Osteocyte (in vitro differentiated cells): ENCODE measurements around the gene DTX4. TPM values are rescaled to one million over a fixed set of nuclear protein-coding genes. Genes with fewer than 3 reads are reported as not detected.

ENCODE experiments used
- DNase-seq: peaks from one replicate; pipeline ENCODE4 v3.0.0; 2021; ENCODE audit warnings: mixed read lengths; ENCODE audit not compliant: unreplicated experiment; ENCODE audit errors: extremely low spot score
- H3K27ac Mint-ChIP-seq: one replicate; pipeline ENCODE4 v1.8.0; 2021; ENCODE audit warnings: mild to moderate bottlenecking, mixed read lengths; ENCODE audit not compliant: unreplicated experiment
- H3K27me3 Mint-ChIP-seq: one replicate; pipeline ENCODE4 v1.8.0; 2021; ENCODE audit warnings: mixed read lengths; ENCODE audit not compliant: unreplicated experiment
- H3K36me3 Mint-ChIP-seq: one replicate; pipeline ENCODE4 v1.8.0; 2021; ENCODE audit warnings: mixed read lengths; ENCODE audit not compliant: unreplicated experiment
- H3K4me1 Mint-ChIP-seq: one replicate; pipeline ENCODE4 v1.8.0; 2021; ENCODE audit warnings: mixed read lengths; ENCODE audit not compliant: unreplicated experiment
- H3K4me3 Mint-ChIP-seq: one replicate; pipeline ENCODE4 v1.8.0; 2021; ENCODE audit warnings: mild to moderate bottlenecking, moderate library complexity, mixed read lengths; ENCODE audit not compliant: unreplicated experiment
- H3K9me3 Mint-ChIP-seq: one replicate; pipeline ENCODE4 v1.8.0; 2021; ENCODE audit warnings: mixed read lengths; ENCODE audit not compliant: unreplicated experiment
- total RNA-seq: library from RNA; stranded (reverse); gene quantifications from 2 replicates; pipeline ENCODE4 v1.2.1, GENCODE V29; 2021
- TF ChIP-seq, protein P1 (sequence below): fragments of 200-600 bp; sonication (generic); IDR thresholded peaks from 2 replicates; pipeline ENCODE4 v1.5.0; 2021; ENCODE audit warnings: antibody characterized with exemption, mild to moderate bottlenecking, moderate library complexity

DTX4 gene
- total RNA-seq, 1 donor from 2014 or later = 2.7 TPM

GRCh38 chr11:59141191-59141590 lies 30.7 kb upstream of the DTX4 start:
- H3K27me3 Mint-ChIP-seq = no peaks in the 10 kb centered on the region
- H3K36me3 Mint-ChIP-seq = peaks cover 5% of the 10 kb centered on the region
- H3K27ac Mint-ChIP-seq = no peak overlapping the region
- peaks cover 36% of the 10 kb centered on the region for H3K4me1 Mint-ChIP-seq
- peak overlapping the region; percentile 96 for H3K4me3 Mint-ChIP-seq
- TF ChIP-seq, protein P1, sequence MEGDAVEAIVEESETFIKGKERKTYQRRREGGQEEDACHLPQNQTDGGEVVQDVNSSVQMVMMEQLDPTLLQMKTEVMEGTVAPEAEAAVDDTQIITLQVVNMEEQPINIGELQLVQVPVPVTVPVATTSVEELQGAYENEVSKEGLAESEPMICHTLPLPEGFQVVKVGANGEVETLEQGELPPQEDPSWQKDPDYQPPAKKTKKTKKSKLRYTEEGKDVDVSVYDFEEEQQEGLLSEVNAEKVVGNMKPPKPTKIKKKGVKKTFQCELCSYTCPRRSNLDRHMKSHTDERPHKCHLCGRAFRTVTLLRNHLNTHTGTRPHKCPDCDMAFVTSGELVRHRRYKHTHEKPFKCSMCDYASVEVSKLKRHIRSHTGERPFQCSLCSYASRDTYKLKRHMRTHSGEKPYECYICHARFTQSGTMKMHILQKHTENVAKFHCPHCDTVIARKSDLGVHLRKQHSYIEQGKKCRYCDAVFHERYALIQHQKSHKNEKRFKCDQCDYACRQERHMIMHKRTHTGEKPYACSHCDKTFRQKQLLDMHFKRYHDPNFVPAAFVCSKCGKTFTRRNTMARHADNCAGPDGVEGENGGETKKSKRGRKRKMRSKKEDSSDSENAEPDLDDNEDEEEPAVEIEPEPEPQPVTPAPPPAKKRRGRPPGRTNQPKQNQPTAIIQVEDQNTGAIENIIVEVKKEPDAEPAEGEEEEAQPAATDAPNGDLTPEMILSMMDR = no peak
- H3K9me3 Mint-ChIP-seq = no peaks in the 10 kb centered on the region
- no peak for DNase-seq

- H3K4me1 Mint-ChIP-seq = peaks cover 36% of the 10 kb centered on the region
- TF ChIP-seq, protein P1 = no peak
- H3K4me3 Mint-ChIP-seq = peak overlapping the region; percentile 96
- no peaks in the 10 kb centered on the region for H3K9me3 Mint-ChIP-seq
- H3K27me3 Mint-ChIP-seq = no peaks in the 10 kb centered on the region
- peak overlapping the region; percentile 97 for H3K27ac Mint-ChIP-seq
- peaks cover 5% of the 10 kb centered on the region for H3K36me3 Mint-ChIP-seq
- no peak for DNase-seq
Measured at GRCh38 chr11:59141673-59142460, 30.1 kb upstream of the DTX4 start.

DNA sequence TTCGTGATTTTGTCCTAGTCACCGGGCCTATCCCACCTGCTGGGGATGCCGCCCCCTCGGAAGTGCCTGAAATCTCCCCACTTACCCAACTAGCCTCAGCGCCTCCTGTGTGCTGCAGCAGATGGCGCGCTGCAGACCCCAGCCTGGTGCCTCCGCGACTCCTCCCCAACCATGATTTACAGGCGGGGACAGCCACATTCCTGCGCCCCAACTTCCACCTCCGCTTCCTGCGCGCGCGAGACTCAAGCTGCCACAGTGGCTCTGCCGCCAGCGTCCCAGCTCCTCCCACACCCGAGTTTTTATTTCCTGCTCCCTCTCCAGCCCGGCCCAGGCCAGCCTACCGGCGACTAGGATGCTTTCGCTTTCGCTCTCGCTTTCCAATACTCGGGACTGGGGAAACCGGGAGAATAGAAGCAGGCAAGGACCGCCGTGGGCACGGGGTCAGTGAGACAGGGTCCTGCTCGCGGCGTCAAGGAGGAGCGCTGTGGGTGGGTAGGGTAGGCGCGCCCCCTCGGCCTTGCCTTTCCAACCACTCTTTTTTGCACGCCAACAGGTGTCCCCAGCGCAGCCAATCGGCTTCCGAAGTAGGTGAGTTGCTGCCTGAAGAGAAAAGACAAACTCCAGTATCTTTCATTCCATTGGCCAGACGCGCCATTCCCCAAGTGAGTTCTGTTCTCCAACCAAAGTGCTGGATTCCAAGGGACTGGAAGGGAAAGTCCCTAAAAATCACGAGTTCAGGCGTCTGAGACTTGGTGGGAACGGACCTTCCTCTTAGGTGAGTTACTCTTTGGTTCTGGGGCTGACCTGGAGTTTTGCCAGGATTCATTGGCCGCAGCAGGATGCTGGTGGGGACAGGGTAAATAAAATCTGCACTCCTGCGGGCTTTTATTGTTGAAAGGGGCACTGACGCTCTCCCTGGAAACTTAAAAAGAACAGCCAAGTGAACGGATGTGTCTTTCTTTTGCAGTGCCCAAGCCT lies 29.1 kb upstream of the DTX4 start, which contains the start of gene FAM111A:
Gene FAM111A, plus strand, starts transcription at position 327 of the 978 bp plus-strand sequence. CDS start 6,017 bp downstream, outside the sequence.
- peak within 1 kb of the TSS; percentile 97 for H3K27ac Mint-ChIP-seq
- TF ChIP-seq, protein P1 = peak; percentile 54
- H3K27me3 Mint-ChIP-seq = no peaks in the 10 kb centered on the region
- peaks cover 38% of the 10 kb centered on the region for H3K4me1 Mint-ChIP-seq
- peak within 1 kb of the TSS; percentile 96 for H3K4me3 Mint-ChIP-seq
- H3K9me3 Mint-ChIP-seq = no peaks in the 10 kb centered on the region
- peak; percentile 94 for DNase-seq
- H3K36me3 Mint-ChIP-seq = peaks cover 5% of the 10 kb centered on the region

DNA sequence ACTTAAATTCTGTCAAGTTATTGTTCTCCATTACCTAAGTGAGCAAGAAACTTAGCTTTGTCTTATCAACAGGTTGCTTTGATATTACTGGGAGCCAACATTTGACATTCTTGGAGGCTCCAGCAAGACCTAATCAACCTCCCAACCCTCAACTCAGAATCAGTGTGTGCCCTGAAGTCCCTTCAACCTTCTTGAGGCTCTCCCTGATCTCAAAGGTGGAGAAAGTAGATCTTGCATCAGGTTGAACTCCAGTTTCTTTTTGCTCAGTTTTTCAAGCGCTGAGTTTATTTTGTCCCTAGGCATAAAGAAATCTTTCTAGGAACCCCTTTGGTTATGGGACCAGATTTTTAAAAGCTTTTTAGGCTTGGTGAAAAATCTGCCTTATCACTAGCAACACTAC lies 27.8 kb upstream of the DTX4 start:
- no peaks in the 10 kb centered on the region for H3K9me3 Mint-ChIP-seq
- peaks cover 38% of the 10 kb centered on the region for H3K4me1 Mint-ChIP-seq
- no peaks in the 10 kb centered on the region for H3K27me3 Mint-ChIP-seq
- H3K36me3 Mint-ChIP-seq = peaks cover 6% of the 10 kb centered on the region
- H3K4me3 Mint-ChIP-seq = peak overlapping the region; percentile 96
- DNase-seq = no peak
- TF ChIP-seq, protein P1 = no peak
- H3K27ac Mint-ChIP-seq = peak overlapping the region; percentile 97
